Esophagus squamous epithelium (tissue), 5 donors: Measurements from ENCODE around the gene AIF1. TPM values are rescaled to one million over a fixed set of nuclear protein-coding genes. Genes with fewer than 3 reads are reported as not detected.

Experiments used
- DNase-seq: peaks from one replicate; lab custom pipeline; 2025; lab: John Stamatoyannopoulos, UW
- H3K27ac ChIP-seq, 4 donors: fragments of 200-600 bp; sonication (generic); one replicate each; pipeline ENCODE4 v1.5.1; 2016 to 2019; ENCODE audit warnings: mild to moderate bottlenecking in 1 of 4
- H3K27me3 ChIP-seq, 4 donors: fragments of 200-600 bp; sonication (generic); 1 replicate in 3 of 4; 2 replicates in 1 of 4; pipeline versions ENCODE4 v1.5.1 to v1.6.0; 2017 to 2021; ENCODE audit warnings: antibody characterized with exemption in 1 of 4
- H3K36me3 ChIP-seq, 3 donors: fragments of 200-600 bp; sonication (generic); one replicate each; pipeline ENCODE4 v1.5.1; 2016 to 2019
- H3K4me1 ChIP-seq, 3 donors: fragments of 200-600 bp; sonication (generic); one replicate each; pipeline ENCODE4 v1.5.1; 2017 to 2019
- H3K4me3 ChIP-seq, 4 donors: fragments of 200-600 bp; sonication (generic); 1 replicate in 3 of 4; 2 replicates in 1 of 4; pipeline ENCODE4 v1.5.1; 2016 to 2019; ENCODE audit warnings: mild to moderate bottlenecking in 2 of 4, moderate library complexity in 1 of 4
- H3K9me3 ChIP-seq, 3 donors: fragments of 200-600 bp; sonication (generic); one replicate each; pipeline ENCODE4 v1.5.1; 2016 to 2019
- CTCF ChIP-seq, 6 experiments: fragments of 450-650 bp in 4 of 6; fragments of 200-600 bp in 2 of 6; sonication (generic) in 2 of 6; IDR thresholded peaks; one replicate each; pipeline ENCODE4 v1.5.1; 2016 to 2019; ENCODE audit warnings: antibody characterized with exemption in 6 of 6, mild to moderate bottlenecking in 4 of 6, moderate library complexity in 4 of 6
- POLR2A ChIP-seq, 4 donors: fragments of 450-650 bp; IDR thresholded peaks; one replicate each; pipeline ENCODE4 v1.6.1; 2017; ENCODE audit warnings: antibody characterized with exemption in 4 of 4, mild to moderate bottlenecking in 4 of 4, moderate library complexity in 3 of 4
- WGBS, 2 donors: methylation state at CpG; one replicate each; pipeline ENCODE4 v1.1.5; 2018; 5-methylcytosine and 5-hydroxymethylcytosine counted together
- intact Hi-C: fragments of 100-400 bp; cut with DNase I; formaldehyde crosslinking; loops from one replicate; pipeline ENCODE4 v1.15.0; 2022
- total RNA-seq, 4 donors: library from RNA; depleted of rRNA; stranded (reverse); fragments of >200 nt; gene quantifications; one replicate each; pipeline ENCODE4 v1.1.0, GENCODE V29; 2016
- donor health status: DM: yes; HTN: yes; CAD: no.

Gene AIF1
- total RNA-seq, 4 donors from 2014 or later = 2.4 to 30.7 (median 15.1) TPM

DNA sequence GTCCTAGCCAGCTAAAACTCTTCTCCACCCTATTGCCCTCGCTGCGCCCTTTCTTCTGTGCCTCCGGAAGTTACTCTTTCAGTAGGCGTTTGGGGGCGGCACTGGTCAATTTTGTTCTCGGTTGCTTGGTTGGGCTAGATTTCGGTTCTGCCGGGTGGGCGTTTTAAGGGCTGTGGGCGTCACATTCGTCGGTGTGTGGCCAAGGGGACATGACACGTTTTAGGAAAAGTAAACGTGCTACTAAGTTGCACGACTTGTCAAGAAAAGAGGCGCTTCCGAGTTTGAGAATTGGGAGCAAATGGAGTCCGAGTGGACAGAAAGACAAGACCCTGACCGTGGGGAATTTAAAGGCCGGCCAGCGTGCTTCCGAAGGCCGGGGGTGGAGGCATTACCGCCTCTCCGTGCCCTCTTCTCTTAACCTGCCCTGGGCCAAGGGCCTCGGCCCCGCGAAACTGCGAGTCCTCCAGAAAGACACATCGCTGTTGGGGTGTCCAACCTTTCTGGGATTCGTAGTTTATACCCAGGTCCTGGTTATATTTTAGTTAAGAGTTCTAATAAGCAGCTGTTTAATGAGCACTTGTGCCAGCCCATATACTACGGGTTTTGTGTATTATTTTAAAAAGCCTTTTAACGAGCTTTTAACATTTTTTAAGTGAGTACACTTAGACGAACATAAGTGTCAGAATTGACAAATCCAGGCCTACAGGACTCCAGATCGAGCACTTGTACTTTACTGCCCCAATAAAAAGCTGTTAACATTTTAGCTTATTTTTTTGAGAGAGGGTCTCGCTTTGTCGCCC lies 38.1 kb downstream of the AIF1 start:
- intact Hi-C loops = no loop called here
- H3K4me3 ChIP-seq = peak overlapping the region; percentile 59 to 95 (median 78)
- no peaks in the 10 kb centered on the region for H3K27me3 ChIP-seq
- H3K27ac ChIP-seq = peak overlapping the region; percentile 94 to 100 (median 99)
- TF ChIP-seq POLR2A (IDR thresholded peaks at IDR 0.05) = peak in 3 of 4 donors; percentile 7 to 80 (median 68)
- TF ChIP-seq CTCF (IDR thresholded peaks at IDR 0.05) = no peak
- peaks cover 14 to 67% (median 22%) of the 10 kb centered on the region in 3 donors for H3K36me3 ChIP-seq
- WGBS, 2 donors = 9% methylated on average over 36 of the region's 37 CpGs
- no peaks in the 10 kb centered on the region for H3K9me3 ChIP-seq
- peak; percentile 61 for DNase-seq
- H3K4me1 ChIP-seq = peaks cover 12 to 43% (median 32%) of the 10 kb centered on the region in 3 donors

GRCh38 chr6:31654574-31655348 lies 39.7 kb downstream of the AIF1 start:
- no peak overlapping the region for H3K27ac ChIP-seq
- H3K9me3 ChIP-seq = no peaks in the 10 kb centered on the region
- DNase-seq = no peak
- TF ChIP-seq POLR2A (IDR thresholded peaks at IDR 0.05) = no peak
- no peak for TF ChIP-seq CTCF (IDR thresholded peaks at IDR 0.05)
- intact Hi-C loops = no loop called here
- peaks cover 26 to 59% (median 48%) of the 10 kb centered on the region in 3 donors for H3K4me1 ChIP-seq
- no peak overlapping the region for H3K4me3 ChIP-seq
- H3K36me3 ChIP-seq = peaks cover 4 to 61% (median 8%) of the 10 kb centered on the region in 3 donors
- 74 to 87% methylated on average over 6 to 8 of the region's 8 CpGs for WGBS, 2 donors
- no peaks in the 10 kb centered on the region for H3K27me3 ChIP-seq

DNA sequence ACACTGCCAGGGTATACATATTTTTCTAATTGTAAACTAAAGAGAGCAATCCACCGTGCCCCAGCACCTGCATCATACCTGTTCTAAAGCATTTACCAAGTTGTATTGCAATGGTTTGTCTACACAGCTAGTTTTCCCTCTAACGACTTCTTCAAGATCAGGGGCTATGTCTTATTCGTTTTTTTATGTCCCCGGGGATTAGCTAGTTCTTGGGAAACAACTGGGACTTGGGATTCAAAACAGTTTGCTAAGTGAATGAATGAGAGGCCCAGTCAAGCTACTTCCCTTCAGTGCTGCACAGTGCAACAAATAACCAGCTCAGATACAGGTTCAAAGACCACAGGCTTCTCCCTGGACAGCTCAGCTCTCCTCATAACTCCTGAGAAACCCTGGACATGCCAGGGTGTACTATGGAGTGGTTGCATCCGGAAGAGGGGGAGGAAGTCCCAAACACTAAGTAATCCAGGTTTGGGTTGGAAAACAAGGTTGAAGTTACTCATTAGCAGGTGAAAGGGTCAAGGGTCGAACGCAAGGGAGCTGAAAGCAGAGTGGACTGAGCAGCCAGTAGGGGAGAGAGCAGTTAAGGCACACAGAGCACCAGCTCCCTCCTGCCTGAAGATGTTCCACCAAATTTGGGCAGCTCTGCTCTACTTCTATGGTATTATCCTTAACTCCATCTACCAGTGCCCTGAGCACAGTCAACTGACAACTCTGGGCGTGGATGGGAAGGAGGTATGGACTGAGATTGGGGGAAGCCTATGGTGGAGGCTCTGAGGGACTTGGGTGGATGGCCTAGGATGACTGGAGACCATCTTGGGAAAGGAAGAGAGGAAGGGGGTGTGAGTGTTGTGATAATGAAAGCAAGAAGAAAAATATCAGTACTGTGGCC lies 40.6 kb downstream of the AIF1 start, which contains the start of gene APOM:
Gene APOM, plus strand, starts transcription at position 546 of the 889 bp plus-strand sequence. Its CDS starts 73 bp downstream, at position 619.
- DNase-seq = no peak
- no peak within 1 kb of the TSS for H3K27ac ChIP-seq
- H3K4me3 ChIP-seq = no peak within 1 kb of the TSS
- intact Hi-C loops = no loop called here
- peaks cover 26 to 56% (median 41%) of the 10 kb centered on the region in 3 donors for H3K4me1 ChIP-seq
- WGBS, 2 donors = 85 to 90% methylated on average over 8 of the region's 8 CpGs
- H3K36me3 ChIP-seq = peaks cover 4 to 53% (median 8%) of the 10 kb centered on the region in 3 donors
- H3K9me3 ChIP-seq = no peaks in the 10 kb centered on the region
- TF ChIP-seq POLR2A (IDR thresholded peaks at IDR 0.05) (no peak), CTCF (IDR thresholded peaks at IDR 0.05) (no peak)
- no peaks in the 10 kb centered on the region for H3K27me3 ChIP-seq

DNA sequence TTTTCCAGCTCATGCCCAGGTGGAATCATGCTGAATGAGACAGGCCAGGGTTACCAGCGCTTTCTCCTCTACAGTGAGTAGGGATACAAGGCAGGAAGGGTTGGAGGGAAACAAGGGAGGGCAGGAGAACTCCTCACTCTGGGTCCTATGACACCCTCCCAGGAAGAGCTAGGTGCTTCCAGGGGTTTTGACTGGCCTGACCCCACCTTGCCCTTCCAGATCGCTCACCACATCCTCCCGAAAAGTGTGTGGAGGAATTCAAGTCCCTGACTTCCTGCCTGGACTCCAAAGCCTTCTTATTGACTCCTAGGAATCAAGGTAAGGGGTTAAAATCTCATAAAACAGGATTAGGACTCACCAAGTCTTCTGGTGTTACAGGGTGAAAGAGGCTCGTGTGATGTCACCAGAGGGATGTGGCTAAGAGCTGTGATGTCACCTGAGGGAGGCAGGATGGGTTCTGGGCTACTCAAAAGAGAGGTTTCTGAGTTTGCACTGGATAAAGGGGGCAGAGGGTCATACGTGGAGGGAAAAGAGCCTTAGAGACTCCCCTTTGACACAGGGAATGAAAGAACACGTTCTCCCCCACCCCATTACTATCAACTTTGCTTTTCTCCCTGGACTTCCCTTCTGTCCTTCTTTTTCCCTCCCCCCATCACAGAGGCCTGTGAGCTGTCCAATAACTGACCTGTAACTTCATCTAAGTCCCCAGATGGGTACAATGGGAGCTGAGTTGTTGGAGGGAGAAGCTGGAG lies 42.5 kb downstream of the AIF1 start:
- Histone ChIP-seq H3K9me3 (no peaks in the 10 kb centered on the region), H3K36me3 (peaks cover 4 to 55% (median 13%) of the 10 kb centered on the region in 3 donors), H3K4me3 (no peak overlapping the region), H3K27ac (peak overlapping the region in 2 of 4 donors; percentile 25 to 28), H3K4me1 (peaks cover 19 to 63% (median 30%) of the 10 kb centered on the region in 3 donors), H3K27me3 (no peaks in the 10 kb centered on the region)
- no peak for TF ChIP-seq POLR2A (IDR thresholded peaks at IDR 0.05)
- TF ChIP-seq CTCF (IDR thresholded peaks at IDR 0.05) = no peak
- 56 to 77% methylated on average over 4 to 5 of the region's 6 CpGs for WGBS, 2 donors
- intact Hi-C loops = no loop called here
- DNase-seq = no peak
